GM12864 (cell line): ENCODE measurements around the gene ADGRD1.

Experiments used
- DNase-seq: peaks from one replicate; pipeline ENCODE4 v3.0.0-alpha.2; 2011; ENCODE audit warnings: low read depth
- H3K4me3 ChIP-seq: 2 replicates; pipeline ENCODE4 v1.5.1; 2011; ENCODE audit warnings: mild to moderate bottlenecking, low read depth, low read length, control low read depth
- TF ChIP-seq, protein P1 (sequence below): IDR thresholded peaks from 2 replicates; pipeline ENCODE4 v1.5.1; 2011; ENCODE audit warnings: low read depth, mild to moderate bottlenecking, moderate library complexity, low read length, control low read depth, inconsistent platforms; ENCODE audit errors: missing control alignments

ADGRD1 gene

DNA sequence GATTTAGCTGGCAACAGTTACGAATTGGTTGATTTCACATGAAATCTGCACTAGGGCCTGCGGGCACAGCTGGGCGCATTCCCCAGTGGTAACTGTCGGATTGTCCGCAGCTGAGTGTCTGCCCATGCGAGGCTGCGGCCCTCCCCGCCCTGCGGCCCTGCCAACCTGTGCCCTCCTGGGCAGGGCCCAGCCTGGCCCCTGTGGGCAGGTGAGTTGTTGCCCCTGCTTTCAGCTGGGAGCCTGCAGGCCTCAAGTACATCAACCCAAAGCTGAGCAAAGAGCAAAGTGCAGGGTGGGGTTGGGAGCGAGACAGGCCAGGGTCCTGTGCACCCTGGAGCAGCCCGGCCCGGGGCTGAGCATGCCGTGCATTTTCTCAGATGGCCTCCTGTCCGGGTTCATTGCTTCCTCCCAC is 89.1 kb downstream of the ADGRD1 start:
- no peak overlapping the region for H3K4me3 ChIP-seq
- no peak for DNase-seq
- TF ChIP-seq, protein P1, sequence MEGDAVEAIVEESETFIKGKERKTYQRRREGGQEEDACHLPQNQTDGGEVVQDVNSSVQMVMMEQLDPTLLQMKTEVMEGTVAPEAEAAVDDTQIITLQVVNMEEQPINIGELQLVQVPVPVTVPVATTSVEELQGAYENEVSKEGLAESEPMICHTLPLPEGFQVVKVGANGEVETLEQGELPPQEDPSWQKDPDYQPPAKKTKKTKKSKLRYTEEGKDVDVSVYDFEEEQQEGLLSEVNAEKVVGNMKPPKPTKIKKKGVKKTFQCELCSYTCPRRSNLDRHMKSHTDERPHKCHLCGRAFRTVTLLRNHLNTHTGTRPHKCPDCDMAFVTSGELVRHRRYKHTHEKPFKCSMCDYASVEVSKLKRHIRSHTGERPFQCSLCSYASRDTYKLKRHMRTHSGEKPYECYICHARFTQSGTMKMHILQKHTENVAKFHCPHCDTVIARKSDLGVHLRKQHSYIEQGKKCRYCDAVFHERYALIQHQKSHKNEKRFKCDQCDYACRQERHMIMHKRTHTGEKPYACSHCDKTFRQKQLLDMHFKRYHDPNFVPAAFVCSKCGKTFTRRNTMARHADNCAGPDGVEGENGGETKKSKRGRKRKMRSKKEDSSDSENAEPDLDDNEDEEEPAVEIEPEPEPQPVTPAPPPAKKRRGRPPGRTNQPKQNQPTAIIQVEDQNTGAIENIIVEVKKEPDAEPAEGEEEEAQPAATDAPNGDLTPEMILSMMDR: no peak

DNA sequence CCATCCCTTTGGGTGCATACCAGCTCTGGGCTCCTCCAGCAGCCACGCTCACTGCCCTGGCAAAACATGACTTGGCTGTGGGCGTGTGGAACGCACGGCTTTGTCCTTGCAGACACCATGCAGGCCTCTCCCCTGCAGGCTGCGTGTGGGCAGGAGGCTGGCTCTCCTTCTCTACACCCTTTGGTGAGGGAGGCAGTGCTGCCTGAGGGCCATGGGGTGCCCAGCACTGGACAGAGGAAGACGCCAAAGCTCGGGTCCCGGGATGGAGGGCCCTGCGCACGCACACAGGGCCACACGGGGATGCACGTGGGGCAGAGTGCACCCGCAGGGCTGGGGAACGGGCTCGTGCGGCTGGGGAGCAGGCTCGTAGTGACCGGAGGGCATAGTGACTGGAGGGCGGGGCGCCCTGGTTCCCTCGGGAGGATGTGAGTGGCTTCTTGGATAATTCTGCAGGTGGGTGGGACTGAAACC is 89.7 kb downstream of the ADGRD1 start:
- TF ChIP-seq, protein P1: no peak
- H3K4me3 ChIP-seq: no peak overlapping the region
- no peak for DNase-seq

DNA sequence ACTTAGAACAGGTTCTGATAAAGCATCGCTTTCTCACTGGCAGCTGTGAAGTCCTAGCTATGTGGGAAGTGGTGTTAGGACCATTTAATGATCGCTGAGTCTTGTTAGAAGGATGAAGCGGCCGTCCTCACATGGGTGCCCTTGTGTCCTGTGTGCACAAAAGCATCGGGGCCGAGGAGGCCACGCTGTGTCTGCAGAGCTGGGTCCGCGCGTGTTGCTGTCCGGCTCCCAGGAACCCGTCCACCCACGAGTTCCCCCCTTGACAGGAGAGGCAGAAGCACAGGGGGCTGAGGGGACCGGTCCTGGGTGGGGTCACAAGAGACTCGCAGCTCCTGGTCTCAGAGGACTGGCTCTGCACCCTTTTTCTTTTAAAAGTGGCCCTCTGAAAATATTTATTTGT is 90.4 kb downstream of the ADGRD1 start:
- DNase-seq: no peak
- TF ChIP-seq, protein P1: no peak
- no peak overlapping the region for H3K4me3 ChIP-seq

DNA sequence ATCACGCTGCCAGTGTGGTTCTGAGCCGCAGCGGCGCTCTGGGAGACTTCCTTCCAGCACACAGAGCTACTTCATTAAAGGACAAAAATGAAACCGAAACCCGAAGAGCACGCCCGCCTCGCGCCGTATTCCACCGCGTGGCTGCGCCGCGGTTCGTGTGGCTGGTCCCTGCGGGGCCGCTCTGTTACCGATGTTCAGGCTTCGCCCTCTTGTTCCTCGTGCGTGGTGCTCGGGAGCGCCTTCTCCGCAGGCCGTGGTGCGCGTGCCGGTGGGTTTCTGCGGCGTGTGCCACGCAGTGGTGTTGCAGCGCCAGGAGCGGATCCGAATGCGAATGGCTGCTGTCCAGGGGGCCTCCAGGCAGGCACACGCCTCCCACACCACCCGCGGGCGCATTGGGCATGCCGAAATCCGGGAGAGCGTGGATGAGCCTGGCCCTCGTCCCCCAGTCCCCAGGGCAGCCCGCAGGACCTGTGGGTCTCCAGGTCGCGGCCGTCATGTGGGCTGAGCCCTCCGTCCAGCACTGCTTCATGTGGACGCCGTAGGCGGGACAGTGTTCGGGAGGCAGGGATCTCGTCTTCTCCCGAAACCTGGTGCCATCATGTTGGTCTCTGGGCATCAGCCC is 91.2 kb downstream of the ADGRD1 start:
- no peak overlapping the region for H3K4me3 ChIP-seq
- no peak for DNase-seq
- TF ChIP-seq, protein P1: no peak

DNA sequence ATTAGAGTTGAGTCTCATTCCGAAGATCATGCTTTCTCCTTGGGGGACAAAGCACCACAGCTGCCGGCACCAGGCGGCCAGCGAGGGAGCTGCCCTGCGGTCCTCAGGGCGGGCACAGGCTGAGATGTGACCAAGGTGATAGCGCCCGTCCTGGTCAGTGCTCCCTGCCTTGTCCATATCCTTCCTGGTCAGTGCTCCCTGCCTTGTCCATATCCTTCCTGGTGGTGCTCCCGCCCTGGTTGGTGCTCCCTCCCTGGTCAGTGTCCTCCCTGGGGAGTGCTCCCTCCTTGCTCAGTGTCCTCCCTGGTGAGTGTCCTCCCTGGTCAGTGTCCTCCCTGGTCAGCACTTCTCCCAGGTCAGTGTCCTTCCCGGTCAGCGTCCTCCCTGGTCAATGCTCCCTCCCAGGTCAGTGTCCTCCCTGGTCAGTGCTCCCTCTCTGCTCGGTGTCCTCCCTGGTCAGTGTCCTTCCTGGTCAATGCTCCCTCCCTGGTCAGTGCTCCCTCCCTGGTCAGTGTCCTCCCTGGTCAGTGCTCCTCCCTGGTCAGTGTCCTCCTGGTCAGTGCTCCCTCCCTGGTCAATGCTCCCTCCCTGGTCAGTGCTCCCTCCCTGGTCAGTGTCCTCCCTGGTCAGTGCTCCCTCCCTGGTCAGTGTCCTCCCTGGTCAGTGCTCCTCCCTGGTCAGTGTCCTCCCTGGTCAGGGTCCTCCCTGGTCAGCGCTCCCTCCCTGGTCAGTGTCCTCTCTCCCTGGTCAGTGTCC is 92.2 kb downstream of the ADGRD1 start:
- TF ChIP-seq, protein P1: no peak
- H3K4me3 ChIP-seq: no peak overlapping the region
- no peak for DNase-seq

DNA sequence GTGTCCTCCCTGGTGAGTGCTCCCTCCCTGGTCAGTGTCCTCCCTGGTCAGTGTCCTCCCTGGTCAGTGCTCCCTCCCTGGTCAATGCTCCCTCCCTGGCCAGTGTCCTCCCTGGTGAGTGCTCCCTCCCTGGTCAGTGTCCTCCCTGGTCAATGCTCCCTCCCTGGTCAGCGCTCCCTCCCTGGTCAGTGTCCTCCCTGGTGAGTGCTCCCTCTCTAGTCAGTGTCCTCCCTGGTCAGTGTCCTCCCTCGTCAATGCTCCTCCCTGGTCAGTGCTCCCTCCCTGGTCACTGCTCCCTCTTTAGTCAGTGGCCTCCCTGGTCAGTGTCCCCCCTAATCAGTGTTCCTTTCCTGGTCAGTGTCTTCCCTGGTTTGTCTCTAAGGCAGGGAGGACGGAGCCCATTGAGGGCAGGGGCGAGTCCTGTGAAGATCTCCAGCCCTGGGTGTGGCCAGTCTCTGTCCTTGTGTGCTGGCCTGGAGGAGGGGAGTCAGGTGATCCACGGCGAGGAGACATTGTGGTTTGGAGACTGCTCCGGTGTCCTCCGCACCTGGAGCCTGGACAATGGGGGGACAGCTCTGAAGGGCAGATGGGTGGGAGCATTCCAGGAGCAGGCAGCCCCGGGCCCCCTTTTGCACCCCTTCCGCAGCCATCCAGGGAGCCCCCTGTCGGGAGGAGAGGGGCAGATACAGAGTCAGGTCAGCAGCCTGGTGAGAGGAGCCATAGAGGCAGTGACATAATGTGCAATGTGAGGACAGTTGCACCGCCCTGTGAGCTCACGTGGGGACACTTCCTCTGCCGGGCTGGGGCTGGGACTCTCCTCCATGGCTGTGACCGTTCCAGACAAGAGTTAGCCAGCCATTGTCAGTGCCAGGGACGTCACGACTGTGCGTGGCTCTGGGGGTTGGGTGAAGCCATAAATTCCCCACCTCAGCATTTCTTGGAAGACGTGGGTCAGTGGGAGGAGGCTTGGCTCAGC is 93.4 kb downstream of the ADGRD1 start:
- TF ChIP-seq, protein P1: no peak
- no peak overlapping the region for H3K4me3 ChIP-seq
- no peak for DNase-seq
